COLO829 (cell line): ENCODE data around the gene CMC1.
"Not testable (repeated sequence)": the region's sequence is repeated elsewhere in the genome, so short reads cannot be mapped to it uniquely, and the experiment has no call there.

ENCODE experiments used
- DNase-seq: peaks from one replicate; pipeline ENCODE4 v3.0.0; 2012; ENCODE audit warnings: low spot score

CMC1 gene

DNA sequence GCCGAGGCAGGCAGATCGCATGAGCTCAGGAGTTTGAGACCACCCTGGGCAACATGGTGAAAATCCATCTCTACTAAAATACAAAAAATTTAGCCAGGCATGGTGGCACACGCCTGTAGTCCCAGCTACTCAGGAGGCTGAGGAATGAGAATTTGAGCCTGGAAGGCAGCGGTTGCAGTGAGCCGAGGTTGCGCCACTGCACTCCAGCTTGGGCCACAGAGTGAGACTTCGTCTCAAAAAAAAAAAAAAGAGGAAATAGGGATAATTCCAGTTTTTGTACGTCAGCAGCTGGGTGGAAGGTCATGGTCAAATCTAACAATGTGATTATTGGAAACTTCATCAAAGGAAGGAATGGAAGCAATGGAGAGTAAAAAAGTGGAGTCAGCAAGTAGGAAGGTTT lies 3.1 kb downstream of the CMC1 start:
- no peak for DNase-seq

- DNase-seq, result no peak
Measured at GRCh38 chr3:28247286-28247685, 5.9 kb downstream of the CMC1 start.

GRCh38 chr3:28250999-28251398 lies 9.6 kb downstream of the CMC1 start:
- DNase-seq, result no peak

DNA sequence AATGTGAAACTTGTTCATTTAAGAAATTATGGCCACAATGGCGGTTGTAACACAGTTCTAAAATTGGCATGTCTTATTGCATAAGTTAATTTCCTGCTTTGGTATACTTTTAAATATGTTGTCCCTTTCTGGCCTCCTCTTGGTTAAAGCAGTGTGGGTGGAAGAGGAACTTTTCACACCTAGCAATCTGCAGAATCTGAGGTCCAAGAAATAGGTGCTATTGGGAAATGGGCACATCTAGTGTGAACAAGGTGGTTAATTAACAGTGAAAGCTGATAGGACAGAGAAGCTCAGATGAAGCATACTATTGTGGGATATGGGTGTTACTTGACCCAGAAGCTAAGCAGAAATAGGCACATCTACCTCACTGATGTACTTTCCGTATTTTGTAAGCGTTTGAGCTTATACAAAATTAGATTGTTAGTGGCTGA lies 10.6 kb downstream of the CMC1 start:
- no peak for DNase-seq

DNA sequence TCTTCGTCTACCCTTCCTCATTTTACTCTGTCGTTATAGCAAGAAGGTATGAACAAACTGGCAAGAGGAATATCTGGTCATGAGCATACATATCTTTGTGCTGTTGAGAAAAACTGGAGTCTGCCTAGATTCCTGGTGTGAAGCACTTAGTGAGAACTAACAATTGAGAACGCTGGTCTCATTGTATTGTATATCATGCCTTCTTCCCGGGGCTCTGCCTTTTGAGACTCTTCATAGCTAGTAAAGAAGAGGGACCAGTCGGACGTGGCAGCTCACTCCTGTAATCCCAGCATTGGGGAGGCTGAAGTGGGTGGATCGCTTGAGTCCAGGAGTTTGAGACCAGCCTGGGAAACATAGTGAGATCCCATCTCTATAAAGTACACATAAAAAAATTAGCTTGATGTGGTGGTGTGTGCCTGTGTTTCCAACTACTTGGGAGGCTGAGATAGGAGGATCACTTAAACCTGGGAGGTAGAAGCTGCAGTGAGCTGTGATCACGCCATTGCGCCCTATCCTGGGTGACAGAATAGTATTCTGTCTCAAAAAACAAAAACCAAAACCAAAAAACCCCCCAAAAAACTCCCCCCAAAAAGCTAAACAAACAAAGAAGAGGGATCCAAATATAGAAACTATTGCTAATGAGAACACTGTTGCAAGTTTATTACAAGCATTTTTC lies 11.8 kb downstream of the CMC1 start:
- no peak for DNase-seq

GRCh38 chr3:28262001-28262400 lies 20.6 kb downstream of the CMC1 start:
- no peak for DNase-seq

- DNase-seq, result no peak
Measured at GRCh38 chr3:28265641-28266040, 24.2 kb downstream of the CMC1 start.

DNA sequence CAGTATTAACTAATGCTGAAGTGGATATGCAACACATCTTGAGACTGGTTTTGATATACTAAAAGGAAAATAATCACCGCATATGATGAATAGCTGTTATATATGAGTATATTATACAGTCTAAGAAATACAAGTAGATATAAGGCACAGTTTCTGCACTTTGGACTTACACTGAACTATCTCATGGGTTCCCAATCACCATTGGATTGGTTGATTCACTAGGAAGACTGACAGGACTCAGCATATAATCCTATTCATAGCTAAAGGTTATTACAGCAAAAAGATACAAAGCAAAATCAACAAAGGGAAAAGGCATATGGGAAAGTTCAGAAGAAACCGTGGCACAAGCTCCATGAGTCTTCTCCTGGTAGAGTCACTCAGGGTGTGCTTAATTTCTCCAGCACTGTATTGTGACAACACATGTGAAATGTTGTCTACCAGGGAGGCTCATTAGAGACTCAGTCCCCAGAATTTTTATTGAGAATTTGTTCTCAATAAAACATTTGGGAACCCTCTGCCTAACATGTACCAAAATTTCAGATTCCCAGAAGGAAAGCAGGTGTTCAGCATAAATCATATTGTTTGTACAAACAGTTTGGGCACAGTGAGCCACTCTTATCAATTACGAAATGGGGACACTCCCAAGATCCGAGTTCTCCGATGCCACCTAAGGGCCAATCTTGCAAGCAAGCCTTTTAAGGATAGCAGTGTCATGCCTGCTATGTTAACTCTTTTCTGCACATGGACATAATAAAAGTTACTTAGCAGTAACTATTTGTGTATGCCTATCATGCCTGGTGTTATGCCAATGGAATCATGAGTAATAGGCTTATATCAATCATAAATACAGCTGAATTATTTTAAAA lies 26.8 kb downstream of the CMC1 start:
- no peak for DNase-seq

GRCh38 chr3:28268989-28269388 lies 27.6 kb downstream of the CMC1 start:
- DNase-seq, result no peak

DNA sequence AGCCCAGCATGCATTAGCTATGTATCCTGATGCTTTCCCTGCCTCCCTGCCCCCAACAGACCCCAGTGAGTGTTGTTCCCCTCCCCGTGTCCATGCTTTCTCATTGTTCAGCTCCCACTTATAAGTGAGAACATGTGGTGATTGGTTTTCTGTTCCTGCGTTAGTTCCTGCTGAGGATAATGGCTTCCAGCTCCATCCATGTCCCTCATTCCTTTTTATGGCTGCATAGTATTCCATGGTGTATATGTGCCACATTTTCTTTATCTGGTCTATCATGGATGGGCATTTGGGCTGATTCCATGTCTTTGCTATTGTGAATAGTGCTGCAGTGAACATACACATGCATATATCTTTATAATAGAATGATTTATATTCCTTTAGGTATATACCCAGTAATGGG lies 28.5 kb downstream of the CMC1 start:
- DNase-seq, result not testable (repeated sequence)

GRCh38 chr3:28273837-28274236 lies 32.4 kb downstream of the CMC1 start:
- no peak for DNase-seq

- no peak for DNase-seq
Measured at GRCh38 chr3:28278918-28279317, 37.5 kb downstream of the CMC1 start.

GRCh38 chr3:28279770-28280169 lies 38.4 kb downstream of the CMC1 start:
- DNase-seq, result no peak

- no peak for DNase-seq
Measured at GRCh38 chr3:28280781-28281180, 39.4 kb downstream of the CMC1 start.

GRCh38 chr3:28286595-28286994 lies 45.2 kb downstream of the CMC1 start:
- peak; percentile 57 for DNase-seq

DNA sequence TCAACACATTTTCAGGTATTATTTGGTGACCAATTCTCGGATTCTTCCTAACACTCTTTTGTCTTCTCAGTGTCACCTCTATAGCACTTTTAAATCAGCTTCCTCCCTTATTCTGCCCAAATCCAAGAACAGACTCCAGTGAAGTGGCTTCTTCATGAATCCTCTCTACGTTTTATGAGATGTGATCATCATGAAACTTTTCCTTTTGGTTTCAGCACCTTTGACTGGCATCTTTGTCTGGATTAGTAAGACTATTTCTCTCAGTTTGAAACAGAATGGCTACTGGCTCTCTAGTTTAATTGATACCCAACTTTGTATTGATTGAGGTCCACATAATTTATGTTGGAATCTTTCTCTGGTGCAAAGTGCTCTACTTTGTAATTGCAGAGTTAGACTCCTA lies 45.6 kb downstream of the CMC1 start:
- no peak for DNase-seq

DNA sequence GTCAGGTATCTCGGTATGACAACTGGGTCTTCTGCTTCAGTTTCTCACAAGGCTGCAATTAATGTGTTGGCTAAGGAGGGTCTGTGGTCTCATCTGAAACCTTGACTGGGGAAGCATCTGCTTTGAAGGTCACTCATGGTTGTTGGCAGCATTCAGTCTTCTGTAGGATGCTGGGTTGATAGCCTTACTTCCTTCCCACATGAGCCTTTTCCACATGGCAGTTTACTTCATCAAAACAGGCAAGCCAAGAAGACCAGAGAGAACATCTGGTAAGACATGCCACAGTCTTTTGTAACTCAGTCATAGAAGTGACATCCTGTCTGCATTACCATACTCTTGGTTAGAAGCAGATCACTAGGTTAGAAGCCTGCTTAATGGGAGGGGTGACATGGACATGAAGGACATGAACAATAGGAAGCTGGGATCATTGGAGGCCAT lies 49.5 kb downstream of the CMC1 start:
- DNase-seq, result no peak

GRCh38 chr3:28291577-28291976 lies 50.2 kb downstream of the CMC1 start:
- DNase-seq, result no peak

DNA sequence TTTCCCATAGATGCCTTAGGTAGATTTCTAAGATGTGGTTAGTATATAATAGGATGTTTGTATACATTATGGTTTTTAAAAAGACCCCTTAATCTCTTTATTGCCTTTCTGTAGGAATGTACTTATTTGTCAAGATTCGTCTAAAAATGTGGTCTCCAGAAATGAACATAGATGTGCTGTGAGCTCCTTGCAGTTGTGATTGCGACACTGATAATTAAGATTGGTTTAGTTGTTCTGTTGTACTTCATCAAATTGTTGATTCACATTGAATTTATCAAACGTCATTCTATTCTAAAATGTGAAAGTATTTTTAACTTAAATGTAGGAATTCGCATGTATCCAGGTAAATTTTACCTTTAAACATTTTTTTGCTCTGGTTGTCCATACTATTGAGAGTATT lies 51.2 kb downstream of the CMC1 start:
- no peak for DNase-seq

DNA sequence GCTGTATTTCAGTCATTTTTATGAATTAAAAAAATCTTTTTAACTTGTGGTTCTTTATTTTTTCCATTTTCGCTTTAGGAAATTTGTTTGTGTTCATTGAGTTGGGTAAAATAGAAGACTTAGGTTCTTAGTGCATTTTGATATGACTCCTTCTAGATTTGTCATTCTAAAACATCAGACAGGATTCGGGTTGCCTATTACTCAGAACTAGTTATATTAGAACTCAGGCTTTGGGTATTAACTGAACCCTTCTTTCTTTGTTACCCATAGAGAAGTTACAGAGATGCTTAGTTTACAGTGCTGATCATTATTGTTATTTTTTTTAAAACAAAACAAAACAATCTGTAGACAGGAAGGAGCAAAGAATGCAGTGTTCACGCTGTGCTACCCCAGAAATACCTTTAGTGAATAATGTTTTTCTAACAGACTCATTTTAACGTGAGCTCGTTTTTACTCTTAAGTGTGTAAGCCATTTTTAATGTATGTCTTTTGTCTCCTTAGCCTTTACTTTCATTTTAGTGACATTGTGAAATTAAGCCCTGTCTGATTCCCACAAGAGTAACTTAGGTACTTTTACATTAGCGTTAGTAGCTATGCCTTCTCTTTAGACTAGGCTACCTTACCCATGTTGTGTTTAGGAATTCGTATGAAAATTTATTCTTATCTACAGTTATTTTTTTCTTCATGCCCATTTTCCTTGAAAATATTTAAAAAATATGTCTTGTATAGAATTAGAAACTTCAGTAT lies 53.4 kb downstream of the CMC1 start:
- no peak for DNase-seq

- no peak for DNase-seq
Measured at GRCh38 chr3:28295898-28296490, 54.6 kb downstream of the CMC1 start.

DNA sequence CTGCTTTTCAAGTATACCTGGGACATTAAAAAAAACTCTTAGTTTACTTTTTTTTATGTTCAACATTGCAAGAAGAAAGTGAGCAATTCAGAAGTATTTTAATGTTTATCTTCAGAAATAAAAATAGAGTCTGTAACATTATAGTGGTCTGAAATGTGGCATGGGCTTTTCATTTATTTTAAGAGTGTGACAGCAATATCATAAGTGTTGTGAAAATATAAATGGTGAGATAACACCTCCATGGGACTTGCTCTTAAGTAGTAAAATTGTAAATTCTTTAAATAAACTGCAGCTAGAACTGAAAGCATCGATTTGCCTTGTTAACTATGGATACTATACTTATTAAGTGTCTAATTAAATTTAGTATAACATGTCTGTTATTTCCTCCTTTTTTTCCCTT lies 58.3 kb downstream of the CMC1 start:
- no peak for DNase-seq
